Osteocyte (in vitro differentiated cells): Measurements from ENCODE around the gene THG1L. TPM values are rescaled to one million over a fixed set of nuclear protein-coding genes. Genes with fewer than 3 reads are reported as not detected.

ENCODE experiments used
- DNase-seq: peaks from one replicate; pipeline ENCODE4 v3.0.0; 2021; ENCODE audit warnings: mixed read lengths; ENCODE audit not compliant: unreplicated experiment; ENCODE audit errors: extremely low spot score
- H3K27ac Mint-ChIP-seq: one replicate; pipeline ENCODE4 v1.8.0; 2021; ENCODE audit warnings: mild to moderate bottlenecking, mixed read lengths; ENCODE audit not compliant: unreplicated experiment
- H3K27me3 Mint-ChIP-seq: one replicate; pipeline ENCODE4 v1.8.0; 2021; ENCODE audit warnings: mixed read lengths; ENCODE audit not compliant: unreplicated experiment
- H3K36me3 Mint-ChIP-seq: one replicate; pipeline ENCODE4 v1.8.0; 2021; ENCODE audit warnings: mixed read lengths; ENCODE audit not compliant: unreplicated experiment
- H3K4me1 Mint-ChIP-seq: one replicate; pipeline ENCODE4 v1.8.0; 2021; ENCODE audit warnings: mixed read lengths; ENCODE audit not compliant: unreplicated experiment
- H3K4me3 Mint-ChIP-seq: one replicate; pipeline ENCODE4 v1.8.0; 2021; ENCODE audit warnings: mild to moderate bottlenecking, moderate library complexity, mixed read lengths; ENCODE audit not compliant: unreplicated experiment
- H3K9me3 Mint-ChIP-seq: one replicate; pipeline ENCODE4 v1.8.0; 2021; ENCODE audit warnings: mixed read lengths; ENCODE audit not compliant: unreplicated experiment
- total RNA-seq: library from RNA; stranded (reverse); gene quantifications from 2 replicates; pipeline ENCODE4 v1.2.1, GENCODE V29; 2021
- TF ChIP-seq, protein P1 (sequence below): fragments of 200-600 bp; sonication (generic); IDR thresholded peaks from 2 replicates; pipeline ENCODE4 v1.5.0; 2021; ENCODE audit warnings: antibody characterized with exemption, mild to moderate bottlenecking, moderate library complexity

THG1L gene
- total RNA-seq, 1 donor from 2014 or later: 15.6 TPM

DNA sequence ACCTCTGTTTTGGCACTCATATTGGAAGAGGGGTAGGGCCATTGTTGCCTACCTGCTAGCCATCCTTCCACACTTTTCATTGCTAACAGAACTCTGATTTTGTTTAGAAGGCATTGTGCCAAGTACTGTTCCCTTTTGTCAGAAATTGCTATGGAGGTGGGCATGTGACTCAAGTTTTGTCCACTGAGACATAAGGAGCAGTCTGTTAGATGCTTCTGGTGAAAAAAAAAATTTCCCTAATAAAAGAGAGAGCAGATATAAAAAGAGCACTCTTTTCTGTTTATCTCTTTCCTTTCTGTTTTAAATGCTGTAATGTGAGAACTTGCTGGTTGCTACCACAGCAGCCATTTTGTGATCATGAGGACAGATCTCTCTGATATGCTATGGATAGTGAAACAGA, 21.9 kb upstream of the THG1L start:
- peaks cover 3% of the 10 kb centered on the region for H3K9me3 Mint-ChIP-seq
- DNase-seq: no peak
- H3K36me3 Mint-ChIP-seq: no peaks in the 10 kb centered on the region
- peaks cover 21% of the 10 kb centered on the region for H3K4me1 Mint-ChIP-seq
- TF ChIP-seq, protein P1, sequence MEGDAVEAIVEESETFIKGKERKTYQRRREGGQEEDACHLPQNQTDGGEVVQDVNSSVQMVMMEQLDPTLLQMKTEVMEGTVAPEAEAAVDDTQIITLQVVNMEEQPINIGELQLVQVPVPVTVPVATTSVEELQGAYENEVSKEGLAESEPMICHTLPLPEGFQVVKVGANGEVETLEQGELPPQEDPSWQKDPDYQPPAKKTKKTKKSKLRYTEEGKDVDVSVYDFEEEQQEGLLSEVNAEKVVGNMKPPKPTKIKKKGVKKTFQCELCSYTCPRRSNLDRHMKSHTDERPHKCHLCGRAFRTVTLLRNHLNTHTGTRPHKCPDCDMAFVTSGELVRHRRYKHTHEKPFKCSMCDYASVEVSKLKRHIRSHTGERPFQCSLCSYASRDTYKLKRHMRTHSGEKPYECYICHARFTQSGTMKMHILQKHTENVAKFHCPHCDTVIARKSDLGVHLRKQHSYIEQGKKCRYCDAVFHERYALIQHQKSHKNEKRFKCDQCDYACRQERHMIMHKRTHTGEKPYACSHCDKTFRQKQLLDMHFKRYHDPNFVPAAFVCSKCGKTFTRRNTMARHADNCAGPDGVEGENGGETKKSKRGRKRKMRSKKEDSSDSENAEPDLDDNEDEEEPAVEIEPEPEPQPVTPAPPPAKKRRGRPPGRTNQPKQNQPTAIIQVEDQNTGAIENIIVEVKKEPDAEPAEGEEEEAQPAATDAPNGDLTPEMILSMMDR: no peak
- no peak overlapping the region for H3K27ac Mint-ChIP-seq
- H3K27me3 Mint-ChIP-seq: no peaks in the 10 kb centered on the region
- no peak overlapping the region for H3K4me3 Mint-ChIP-seq

DNA sequence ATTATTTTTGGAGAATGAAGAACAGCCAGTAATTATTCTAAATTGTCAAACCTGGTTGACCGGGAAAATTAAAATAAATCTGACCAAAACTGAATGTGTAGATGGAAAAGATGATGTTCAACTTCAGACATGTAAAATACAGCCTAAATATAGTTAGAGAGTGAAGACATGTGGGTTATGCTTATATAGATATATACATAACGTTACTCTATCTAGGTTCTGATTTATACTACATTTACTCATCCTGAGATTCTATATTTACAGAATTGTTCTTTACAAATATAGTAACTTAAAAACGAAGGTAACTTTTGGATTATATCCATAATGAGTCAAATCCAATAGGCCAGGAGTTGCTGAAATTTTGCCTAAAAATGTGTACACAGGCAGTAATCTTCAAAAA, 20.8 kb upstream of the THG1L start:
- Mint-ChIP-seq H3K27ac (no peak overlapping the region), H3K27me3 (no peaks in the 10 kb centered on the region), H3K36me3 (no peaks in the 10 kb centered on the region), H3K4me1 (peaks cover 23% of the 10 kb centered on the region), H3K9me3 (peaks cover 3% of the 10 kb centered on the region), H3K4me3 (no peak overlapping the region)
- no peak for DNase-seq
- TF ChIP-seq, protein P1: no peak

DNA sequence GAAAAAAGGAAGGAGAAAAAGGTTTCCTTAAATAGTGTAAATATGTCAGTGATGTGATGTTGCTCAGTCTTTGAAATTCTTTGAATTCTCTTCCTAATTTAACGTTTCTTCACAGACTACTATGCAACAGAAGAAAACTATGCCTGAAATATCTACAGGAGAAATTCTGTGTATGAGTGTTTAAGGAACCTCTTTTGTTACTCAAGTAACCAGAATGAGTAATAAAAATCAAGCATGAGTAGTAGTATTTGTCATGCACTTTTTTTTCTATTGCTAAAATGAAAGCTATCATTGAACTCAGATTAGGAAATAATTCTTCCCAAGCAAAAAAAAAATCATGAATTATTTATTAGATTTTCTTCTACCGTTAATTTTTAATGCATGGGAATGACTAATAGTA, 20.3 kb upstream of the THG1L start:
- H3K36me3 Mint-ChIP-seq: no peaks in the 10 kb centered on the region
- H3K4me1 Mint-ChIP-seq: peaks cover 23% of the 10 kb centered on the region
- TF ChIP-seq, protein P1: no peak
- no peak overlapping the region for H3K27ac Mint-ChIP-seq
- H3K27me3 Mint-ChIP-seq: no peaks in the 10 kb centered on the region
- no peak for DNase-seq
- H3K9me3 Mint-ChIP-seq: peaks cover 3% of the 10 kb centered on the region
- H3K4me3 Mint-ChIP-seq: no peak overlapping the region

DNA sequence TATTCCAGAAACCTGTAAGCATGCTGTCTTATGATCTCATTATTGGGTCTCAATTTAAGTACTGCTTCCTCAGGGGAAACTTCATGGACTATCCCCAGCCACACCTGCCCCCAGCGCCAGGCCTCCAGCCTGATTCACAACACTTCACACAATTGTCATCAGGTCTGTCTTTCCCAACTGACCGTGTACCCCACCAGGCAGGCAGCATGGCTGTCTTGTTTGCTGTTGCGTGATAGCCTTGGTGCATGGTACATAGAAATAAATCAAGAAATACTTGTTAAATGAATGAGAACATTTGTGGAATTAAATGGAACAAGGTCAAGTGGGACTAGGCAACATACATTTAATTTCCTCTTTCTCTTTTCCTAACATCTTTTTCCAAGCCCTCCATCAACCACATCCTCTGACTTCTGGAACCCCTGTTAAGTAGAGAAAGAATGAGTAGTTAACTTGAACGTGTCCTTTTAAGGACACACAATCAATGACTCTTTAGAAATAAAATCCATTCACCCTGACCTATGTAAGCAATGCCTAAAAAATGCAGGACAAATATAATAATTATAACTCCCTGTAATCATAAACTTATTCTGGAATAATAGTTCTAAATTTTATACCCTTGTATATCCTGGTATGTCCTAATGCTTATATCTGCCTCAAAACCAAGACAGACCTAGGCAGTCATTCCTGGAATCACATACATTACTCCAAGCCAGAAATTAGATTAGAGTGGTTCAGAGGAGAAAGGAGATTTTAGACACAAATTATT, 17.2 kb upstream of the THG1L start:
- Mint-ChIP-seq H3K36me3 (no peaks in the 10 kb centered on the region), H3K9me3 (peaks cover 3% of the 10 kb centered on the region), H3K4me1 (peaks cover 34% of the 10 kb centered on the region), H3K4me3 (no peak overlapping the region), H3K27ac (no peak overlapping the region), H3K27me3 (no peaks in the 10 kb centered on the region)
- no peak for DNase-seq
- TF ChIP-seq, protein P1: no peak

DNA sequence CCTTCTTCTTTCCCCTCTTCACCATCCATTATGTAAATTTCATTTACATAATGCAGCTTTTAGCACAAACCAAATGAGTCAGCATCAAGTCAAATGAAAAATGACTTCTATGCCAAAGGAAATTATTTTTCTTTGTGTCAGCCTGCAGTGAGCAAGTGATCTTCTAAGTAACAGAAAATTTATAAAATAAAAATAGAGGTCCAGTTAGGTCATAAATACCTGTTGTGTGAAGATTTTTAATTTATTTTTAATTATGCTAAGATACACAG, 16.7 kb upstream of the THG1L start:
- H3K9me3 Mint-ChIP-seq: peaks cover under 1% of the 10 kb centered on the region
- no peaks in the 10 kb centered on the region for H3K36me3 Mint-ChIP-seq
- H3K27me3 Mint-ChIP-seq: no peaks in the 10 kb centered on the region
- no peak for DNase-seq
- peaks cover 34% of the 10 kb centered on the region for H3K4me1 Mint-ChIP-seq
- no peak overlapping the region for H3K4me3 Mint-ChIP-seq
- TF ChIP-seq, protein P1: no peak
- no peak overlapping the region for H3K27ac Mint-ChIP-seq
